GM10248 (cell line): ENCODE measurements around the gene CTR9.

Experiments
- CTCF ChIA-PET: fragments of 300-600 bp; sonication (Branson Sonifier 250); formaldehyde crosslinking; extraction: SDS; loops from one replicate; lab custom pipeline; 2021; ENCODE audit warnings: antibody characterized with exemption; lab: Yijun Ruan, JAX
- POLR2A ChIA-PET: fragments of 350-650 bp; sonication (Branson Sonifier 250); formaldehyde crosslinking; extraction: SDS; loops from one replicate; lab custom pipeline; 2020; ENCODE audit warnings: antibody characterized with exemption; lab: Yijun Ruan, JAX
- DNase-seq: peaks from one replicate; pipeline ENCODE4 v3.0.0; 2012; ENCODE audit errors: extremely low spot score
- CTCF ChIP-seq: IDR thresholded peaks from 2 replicates; pipeline ENCODE4 v1.5.1; 2012; ENCODE audit warnings: mild to moderate bottlenecking, low read depth; ENCODE audit errors: extremely low read depth, missing control alignments, control extremely low read depth

The CTR9 gene

GRCh38 chr11:10750838-10751580 lies at the start of gene CTR9:
Gene CTR9, plus strand, starts transcription at chr11:10751246. Its CDS starts 167 bp downstream, at chr11:10751413.
- peak; percentile 53 for TF ChIP-seq CTCF
- DNase-seq: peak; percentile 91
- ChIA-PET CTCF (interaction anchor here (0.8 to 1.1 kb wide), 7 partner anchors 9 to 345 kb away, joined by 3 to 6 read pairs (median 4); no protein-coding TSS in a partner anchor), POLR2A (interaction anchor here (0.6 to 1.1 kb wide), 8 partner anchors 10 to 254 kb away, joined by 3 to 5 read pairs (median 4); partner anchors contain the start of genes EIF4G2 and RNF141)

- TF ChIP-seq CTCF: no peak
- DNase-seq: no peak
- POLR2A ChIA-PET: no interaction called here
- CTCF ChIA-PET: interaction anchor here (1.1 to 1.3 kb wide), 2 partner anchors 11 to 13 kb away, joined by 3 read pairs; no protein-coding TSS in a partner anchor
These were observed 49.1 kb upstream of the CTR9 start for GRCh38 chr11:10701982-10702381.

- no peak for DNase-seq
- POLR2A ChIA-PET: no interaction called here
- CTCF ChIA-PET: interaction anchor here (0.7 to 3.0 kb wide), 6 partner anchors 10 to 304 kb away, joined by 3 to 6 read pairs (median 4); partner anchors contain the start of gene RNF141
- TF ChIP-seq CTCF: no peak
These were observed 42.9 kb upstream of the CTR9 start for GRCh38 chr11:10708131-10708530.

- DNase-seq: no peak
- TF ChIP-seq CTCF: no peak
- ChIA-PET CTCF (interaction anchor here (0.9 to 3.0 kb wide), 5 partner anchors 9 to 306 kb away, joined by 3 to 6 read pairs (median 4); no protein-coding TSS in a partner anchor), POLR2A (no interaction called here)
These were observed 41.6 kb upstream of the CTR9 start for GRCh38 chr11:10709299-10710086.

- TF ChIP-seq CTCF: no peak
- CTCF ChIA-PET: no interaction called here
- POLR2A ChIA-PET: no interaction called here
- no peak for DNase-seq
These were observed 35.5 kb upstream of the CTR9 start for GRCh38 chr11:10715571-10715970.

- DNase-seq: no peak
- ChIA-PET POLR2A (no interaction called here), CTCF (no interaction called here)
- TF ChIP-seq CTCF: no peak
These were observed 34.9 kb upstream of the CTR9 start for GRCh38 chr11:10716122-10716521.
